HG03432 (cell line): ENCODE measurements around the gene CD7.

ENCODE experiments used
- ATAC-seq: cut with Tn5 transposase; IDR thresholded peaks from one replicate; pipeline ENCODE4 v1.9.1; 2021; ENCODE audit warnings: mild to moderate bottlenecking, moderate library complexity; ENCODE audit not compliant: unreplicated experiment

The CD7 gene

GRCh38 chr17:82282239-82283207 is 34.9 kb downstream of the CD7 start:
- no peak for ATAC-seq

GRCh38 chr17:82281502-82282238 is 35.7 kb downstream of the CD7 start:
- ATAC-seq, result no peak

GRCh38 chr17:82281076-82281475 is 36.3 kb downstream of the CD7 start:
- ATAC-seq, result no peak

- ATAC-seq, result no peak
Observed at GRCh38 chr17:82280537-82280936, 36.9 kb downstream of the CD7 start.

GRCh38 chr17:82278786-82279391 is 38.5 kb downstream of the CD7 start:
- ATAC-seq, result no peak

- ATAC-seq, result no peak
Observed at GRCh38 chr17:82278308-82278707, 39.1 kb downstream of the CD7 start.

- ATAC-seq, result no peak
Observed at GRCh38 chr17:82277851-82278250, 39.6 kb downstream of the CD7 start.

- ATAC-seq, result no peak
Observed at GRCh38 chr17:82276938-82277337, 40.5 kb downstream of the CD7 start.

- no peak for ATAC-seq
Observed at GRCh38 chr17:82275326-82275725, 42.1 kb downstream of the CD7 start.

GRCh38 chr17:82274134-82275020 is 43.0 kb downstream of the CD7 start:
- ATAC-seq, result no peak

- ATAC-seq, result peak; percentile 75
Observed at GRCh38 chr17:82273327-82274133, 43.9 kb downstream of the CD7 start, which contains the start of gene CSNK1D. Gene CSNK1D, minus strand, starts transcription at chr17:82273700. Its CDS starts 319 bp downstream, at chr17:82273381.

- no peak for ATAC-seq
Observed at GRCh38 chr17:82272495-82273326, 44.7 kb downstream of the CD7 start.

- ATAC-seq, result no peak
Observed at GRCh38 chr17:82271401-82271800, 46.0 kb downstream of the CD7 start.

GRCh38 chr17:82270651-82271050 is 46.8 kb downstream of the CD7 start:
- ATAC-seq, result no peak

GRCh38 chr17:82269882-82270500 is 47.4 kb downstream of the CD7 start:
- ATAC-seq, result no peak

- ATAC-seq, result no peak
Observed at GRCh38 chr17:82269138-82269881, 48.1 kb downstream of the CD7 start.

GRCh38 chr17:82267575-82268379 is 49.6 kb downstream of the CD7 start:
- ATAC-seq, result no peak
